ENCODE data around the gene ZNF774. TPM values are rescaled to one million over a fixed set of nuclear protein-coding genes. Genes with fewer than 3 reads are reported as not detected.

Gene ZNF774
- total and polyA plus RNA-seq, 2 of the 8 experiments (the other 6 are each of a cell fraction or from before 2014, with no cell fraction given) = 0.82 to 2.6 TPM

DNA sequence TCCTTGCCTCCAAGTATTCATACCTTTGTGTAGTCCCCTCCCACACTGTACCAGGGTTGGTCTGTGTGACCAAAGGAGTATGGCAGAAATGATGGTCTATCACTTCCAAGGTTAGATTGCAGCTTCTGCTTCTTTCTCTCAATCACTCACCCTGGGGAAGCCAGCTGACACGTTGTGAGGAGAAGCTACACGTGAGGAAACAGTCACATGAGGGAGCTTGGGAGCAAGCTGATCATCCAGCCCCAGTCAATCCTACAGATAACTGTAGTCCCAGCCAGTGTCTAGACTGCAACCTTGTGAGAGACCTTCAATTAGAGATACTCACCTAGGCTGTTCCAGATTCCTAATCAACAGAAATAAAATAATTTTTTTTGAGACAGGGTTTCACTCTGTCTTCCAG is 6.2 kb upstream of the ZNF774 start:
- no peak for FAIRE-seq
- Histone ChIP-seq H2BK15ac (ENCODE audit: low read length) (no peak overlapping the region), H3K27ac (ENCODE audit: low read depth, low read length) (no peak overlapping the region), H3K4me2 (ENCODE audit: insufficient read depth in 1 of 2, low read depth in 2 of 2, low read length in 2 of 2) (no peak overlapping the region), H2BK120ac (replicated peaks; ENCODE audit: low read depth, low read length) (no peak overlapping the region), H3K4me3 (ENCODE audit: extremely low read depth in 1 of 4, insufficient read depth in 2 of 4, low read depth in 3 of 4, low read length in 4 of 4) (no peak overlapping the region), H3K4me1 (replicated peaks in 1 of 4; ENCODE audit: control insufficient read depth in 3 of 4, insufficient read depth in 4 of 4, low read length in 3 of 4) (no peaks in the 10 kb centered on the region), H4K91ac (replicated peaks; ENCODE audit: insufficient read length, low read length) (no peak overlapping the region), H2BK5ac (ENCODE audit: low read depth, low read length) (no peak overlapping the region), H3K36me3 (ENCODE audit: control insufficient read depth in 2 of 4, insufficient read depth in 4 of 4, low read length in 3 of 4) (no peaks in the 10 kb centered on the region), H2BK12ac (ENCODE audit: low read depth, low read length) (no peak overlapping the region), H3K18ac (ENCODE audit: extremely low read depth, low read length) (no peak overlapping the region), H2AK5ac (ENCODE audit: low read depth, low read length) (no peak overlapping the region), H3K23me2 (ENCODE audit: low read depth, low read length) (no peaks in the 10 kb centered on the region; the same call in 1 of the 2 replicates), H3K27me3 (replicated peaks in 1 of 4; ENCODE audit: control insufficient read depth in 3 of 4, extremely low read depth in 1 of 4, insufficient read depth in 3 of 4, low read length in 3 of 4) (no peaks in the 10 kb centered on the region), H3K4ac (replicated peaks; ENCODE audit: insufficient read length, low read depth, low read length) (no peak overlapping the region), H3K79me2 (ENCODE audit: control insufficient read depth in 1 of 2, insufficient read depth in 2 of 2, low read length in 2 of 2) (no peaks in the 10 kb centered on the region), H2AFZ (ENCODE audit: low read length) (no peak overlapping the region; the same call in 1 of the 2 replicates), H3K79me1 (ENCODE audit: low read depth, low read length) (no peaks in the 10 kb centered on the region), H4K8ac (ENCODE audit: extremely low read depth, insufficient read depth, low read length) (no peak overlapping the region), H4K5ac (ENCODE audit: insufficient read length, low read depth, low read length) (no peak overlapping the region), H2BK20ac (ENCODE audit: low read length) (no peak overlapping the region), H3K9ac (replicated peaks in 1 of 4; ENCODE audit: extremely low read depth in 1 of 4, low read depth in 3 of 4, low read length in 3 of 4) (no peak overlapping the region), H3K23ac (ENCODE audit: insufficient read length) (no peak overlapping the region), H3K56ac (replicated peaks; ENCODE audit: insufficient read length, low read depth, low read length) (no peak overlapping the region), H4K20me1 (replicated peaks in 1 of 2; ENCODE audit: control insufficient read depth in 1 of 2, insufficient read depth in 2 of 2, low read length in 2 of 2) (no peaks in the 10 kb centered on the region), H3K14ac (ENCODE audit: insufficient read length) (no peak overlapping the region), H3K9me3 (ENCODE audit: insufficient read depth in 2 of 2, low read depth in 1 of 2, low read length in 1 of 2) (no peaks in the 10 kb centered on the region)
- DNase-seq (ENCODE audit: low read depth in 1 of 2, low spot score in 2 of 2) = no peak
- TF ChIP-seq CBX8 (IDR thresholded peaks at IDR 0.05; ENCODE audit: borderline replicate concordance, low read depth, low read length) (no peak), CTCF (IDR thresholded peaks at IDR 0.05; ENCODE audit: control extremely low read depth in 1 of 3, insufficient read depth in 1 of 3, low read depth in 1 of 3, low read length in 3 of 3) (peak in 1 of 3 experiments; percentile 0; a peak in 1 of 4 replicates), GABPA (IDR thresholded peaks at IDR 0.05; ENCODE audit: borderline replicate concordance, insufficient read depth, low read length) (no peak), GTF2F1 (IDR thresholded peaks at IDR 0.05; ENCODE audit: borderline replicate concordance, low read depth, low read length) (no peak), USF2 (IDR thresholded peaks at IDR 0.05; ENCODE audit: low read length) (peak; percentile 47; the same call in 1 of the 2 replicates)
- CTCF ChIA-PET (ENCODE audit: partially characterized antibody) = interaction anchor here (1.2 to 2.7 kb wide), 7 partner anchors 9 to 136 kb away, joined by 3 to 11 read pairs (median 6); no protein-coding TSS in a partner anchor
- WGBS, 2 experiments (ENCODE audit: extremely low coverage in 1 of 2, insufficient coverage in 1 of 2, insufficient read length in 1 of 2, insufficient replicate concordance in 2 of 2, low coverage in 1 of 2, low lambda C conversion rate in 2 of 2, missing lambda C conversion rate in 1 of 2) = 20% methylated on average over 2 of the region's 2 CpGs; no CpG with 5 or more reads in 1 of the 2 experiments
- POLR2A ChIA-PET (ENCODE audit: partially characterized antibody) = no interaction called here

Data from H1 (cell line).